Thyroid gland (tissue), 4 donors: ENCODE results near the gene SLC25A36.

Source experiments
- POLR2A ChIP-seq, 2 donors: fragments of 450-650 bp; IDR thresholded peaks; one replicate each; pipeline ENCODE4 v1.6.1; 2017; ENCODE audit warnings: antibody characterized with exemption in 2 of 2, mild to moderate bottlenecking in 2 of 2, moderate library complexity in 1 of 2
- TF ChIP-seq, protein P1 (sequence below), 6 experiments: fragments of 200-600 bp in 3 of 6; fragments of 450-650 bp in 3 of 6; sonication (generic) in 3 of 6; IDR thresholded peaks; one replicate each; pipeline ENCODE4 v1.5.1; 2016 to 2019; ENCODE audit warnings: antibody characterized with exemption in 6 of 6, mild to moderate bottlenecking in 2 of 6, inconsistent platforms in 1 of 6, moderate library complexity in 1 of 6

DNA sequence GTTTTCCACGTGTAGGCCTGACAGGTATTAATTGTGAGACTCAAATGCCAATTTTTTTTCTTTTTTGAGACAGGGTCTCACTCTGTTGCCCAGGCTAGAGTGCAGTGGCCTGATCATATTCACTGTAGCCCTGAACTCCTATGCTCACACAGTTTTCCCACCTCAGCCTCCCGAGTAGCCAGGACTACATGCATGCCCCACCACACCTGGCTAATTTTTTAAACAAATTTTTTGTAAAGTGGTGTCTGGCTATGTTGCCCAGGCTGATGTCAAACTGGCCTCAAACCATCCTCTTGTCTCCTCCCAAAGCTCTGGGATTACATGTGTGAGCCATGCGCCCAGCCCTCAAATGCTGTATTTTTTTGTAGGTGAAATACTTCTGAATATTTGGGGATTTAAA, 14.0 kb downstream of the SLC25A36 start:
- TF ChIP-seq, protein P1, sequence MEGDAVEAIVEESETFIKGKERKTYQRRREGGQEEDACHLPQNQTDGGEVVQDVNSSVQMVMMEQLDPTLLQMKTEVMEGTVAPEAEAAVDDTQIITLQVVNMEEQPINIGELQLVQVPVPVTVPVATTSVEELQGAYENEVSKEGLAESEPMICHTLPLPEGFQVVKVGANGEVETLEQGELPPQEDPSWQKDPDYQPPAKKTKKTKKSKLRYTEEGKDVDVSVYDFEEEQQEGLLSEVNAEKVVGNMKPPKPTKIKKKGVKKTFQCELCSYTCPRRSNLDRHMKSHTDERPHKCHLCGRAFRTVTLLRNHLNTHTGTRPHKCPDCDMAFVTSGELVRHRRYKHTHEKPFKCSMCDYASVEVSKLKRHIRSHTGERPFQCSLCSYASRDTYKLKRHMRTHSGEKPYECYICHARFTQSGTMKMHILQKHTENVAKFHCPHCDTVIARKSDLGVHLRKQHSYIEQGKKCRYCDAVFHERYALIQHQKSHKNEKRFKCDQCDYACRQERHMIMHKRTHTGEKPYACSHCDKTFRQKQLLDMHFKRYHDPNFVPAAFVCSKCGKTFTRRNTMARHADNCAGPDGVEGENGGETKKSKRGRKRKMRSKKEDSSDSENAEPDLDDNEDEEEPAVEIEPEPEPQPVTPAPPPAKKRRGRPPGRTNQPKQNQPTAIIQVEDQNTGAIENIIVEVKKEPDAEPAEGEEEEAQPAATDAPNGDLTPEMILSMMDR (IDR thresholded peaks at IDR 0.05), result no peak
- TF ChIP-seq POLR2A (IDR thresholded peaks at IDR 0.05), result no peak
